GM18909 (cell line): Measurements from ENCODE around the gene MAD1L1.
"Not testable (repeated sequence)": the region's sequence is repeated elsewhere in the genome, so short reads cannot be mapped to it uniquely, and the experiment has no call there.

Source experiments
- ATAC-seq: cut with Tn5 transposase; IDR thresholded peaks from one replicate; pipeline ENCODE4 v1.9.1; 2021; ENCODE audit warnings: mild to moderate bottlenecking; ENCODE audit not compliant: unreplicated experiment, poor library complexity

Gene MAD1L1

DNA sequence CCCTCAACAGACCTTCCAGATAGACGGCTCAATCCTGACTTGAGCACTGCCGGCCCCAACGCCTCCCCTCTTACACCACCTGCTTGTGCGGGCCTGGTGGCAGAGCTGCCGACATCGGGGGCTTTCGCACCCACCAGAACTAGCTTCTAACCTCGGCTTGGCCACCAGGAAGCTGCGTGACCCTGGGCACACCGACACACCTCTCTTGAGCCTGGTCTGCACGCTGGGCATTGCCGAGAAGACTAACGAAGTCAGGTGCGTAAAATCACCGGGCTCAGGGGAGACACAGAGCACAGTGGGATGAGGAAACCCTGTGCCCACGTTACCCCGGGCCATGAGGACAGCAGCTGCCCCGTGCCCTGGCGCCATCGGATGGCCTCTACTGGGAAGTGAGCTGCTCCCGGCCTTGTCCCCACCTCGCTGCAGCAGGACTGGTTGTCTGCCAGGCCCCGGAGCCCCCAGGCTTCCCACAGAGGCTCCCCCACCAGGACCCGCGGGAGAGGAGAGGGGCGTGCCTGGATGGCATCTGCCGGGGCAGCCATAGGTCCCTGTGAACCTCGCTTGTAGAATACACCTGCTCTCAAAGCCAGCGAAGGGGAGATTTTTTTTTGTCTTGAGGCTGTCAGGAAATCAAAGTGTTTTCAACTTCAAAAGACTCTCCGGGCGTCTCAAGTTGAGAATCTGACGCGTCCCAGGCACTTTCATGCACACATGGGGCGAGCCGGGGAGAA is 408.4 kb downstream of the MAD1L1 start:
- not testable (repeated sequence) for ATAC-seq

GRCh38 chr7:1823376-1824150 is 409.2 kb downstream of the MAD1L1 start:
- no peak for ATAC-seq

- ATAC-seq, result no peak
These were observed 413.4 kb downstream of the MAD1L1 start for GRCh38 chr7:1819259-1819841.

GRCh38 chr7:1818575-1819258 is 414.0 kb downstream of the MAD1L1 start:
- no peak for ATAC-seq

GRCh38 chr7:1817061-1817712 is 415.6 kb downstream of the MAD1L1 start:
- ATAC-seq, result no peak

DNA sequence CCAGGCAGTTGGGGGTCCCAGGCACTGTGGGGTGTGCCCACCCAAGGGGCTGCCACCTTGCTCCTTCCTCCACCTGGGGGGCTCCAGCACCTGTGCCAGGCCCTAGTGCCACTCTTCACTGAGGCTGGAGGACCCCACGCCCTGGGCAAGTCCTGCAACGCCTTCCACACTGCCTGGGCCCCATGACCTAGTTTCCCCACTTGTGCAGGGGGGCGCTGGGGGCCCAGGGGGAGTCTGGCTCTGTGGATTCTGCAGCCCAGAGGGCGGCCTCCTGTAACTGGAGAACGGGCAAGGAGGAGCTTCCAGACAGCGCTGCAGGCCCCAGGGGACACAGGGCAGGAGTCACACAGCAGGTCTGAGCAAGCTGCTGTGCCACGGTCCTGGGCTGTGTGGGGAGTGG is 416.3 kb downstream of the MAD1L1 start:
- ATAC-seq, result not testable (repeated sequence)

DNA sequence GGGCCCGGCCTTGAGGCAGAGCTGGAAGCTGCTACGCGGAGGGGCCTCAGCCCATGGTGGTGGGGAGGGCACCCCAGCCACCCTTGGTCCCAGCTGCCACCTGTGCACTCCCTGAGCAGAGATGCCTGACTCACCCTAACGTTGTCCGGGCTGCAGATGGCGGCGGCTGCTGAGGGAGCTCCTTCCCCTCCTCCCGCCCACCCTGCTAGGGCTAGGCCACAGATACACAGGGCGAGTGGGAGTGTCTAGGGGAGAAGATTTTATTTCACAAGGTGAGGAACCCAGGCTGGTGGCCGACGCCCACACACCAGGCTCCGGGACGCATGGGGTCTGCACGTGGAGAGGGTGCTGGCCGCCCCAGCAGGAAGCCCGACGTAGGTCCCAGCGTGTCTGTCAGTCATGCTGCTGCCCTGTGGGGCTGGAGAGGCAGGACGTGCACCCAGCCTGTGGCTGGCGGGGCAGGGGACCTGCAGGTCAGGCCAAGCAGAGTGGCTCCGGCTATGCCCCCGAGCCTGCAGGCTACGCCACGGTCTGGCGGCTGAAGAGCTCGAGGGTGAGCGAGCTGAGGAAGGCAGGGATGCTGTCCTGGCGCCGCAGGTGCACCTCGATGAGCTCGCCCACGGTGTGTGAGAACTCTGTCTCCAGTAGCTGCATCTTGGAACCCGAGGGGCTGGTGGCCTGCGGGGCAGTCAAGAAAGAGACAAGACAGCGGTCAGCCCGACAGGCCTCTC is 417.0 kb downstream of the MAD1L1 start:
- ATAC-seq, result not testable (repeated sequence)

GRCh38 chr7:1815051-1815481 is 417.7 kb downstream of the MAD1L1 start:
- ATAC-seq, result no peak

DNA sequence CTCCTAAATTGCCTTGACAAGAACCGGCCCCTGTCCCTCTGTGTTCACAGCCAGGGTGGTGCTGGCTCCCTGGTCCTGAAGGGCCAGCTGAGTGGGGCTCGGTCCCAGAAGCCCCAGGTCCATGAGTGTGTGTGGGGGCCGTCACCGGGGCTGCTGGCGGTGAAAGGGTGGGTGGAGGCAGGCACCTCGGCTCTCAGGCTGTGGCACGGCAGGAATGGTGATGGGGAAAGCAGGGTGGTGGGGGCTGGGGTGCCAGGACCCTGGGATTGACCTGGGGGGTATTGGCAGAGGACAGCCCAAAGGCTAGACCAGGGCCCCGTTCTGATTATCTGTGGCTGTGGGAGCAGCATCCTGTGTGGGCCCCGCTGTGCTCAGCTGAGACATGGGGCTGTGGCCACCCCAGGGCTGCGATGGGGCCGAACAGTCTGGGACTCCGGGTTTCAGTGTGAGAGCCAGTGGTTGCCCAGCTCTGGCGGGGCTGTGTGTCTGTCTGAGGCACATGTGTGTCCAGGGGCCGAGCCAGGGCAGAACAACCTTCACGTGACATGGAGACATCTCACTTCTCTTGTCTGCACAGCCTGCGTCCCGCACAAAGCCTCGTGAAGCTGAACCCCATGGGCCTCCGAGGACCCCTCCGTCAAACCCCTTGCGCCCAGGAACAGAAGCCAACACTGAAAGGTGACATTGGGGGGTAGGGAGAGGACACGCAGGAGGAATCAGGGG is 418.5 kb downstream of the MAD1L1 start:
- ATAC-seq, result no peak

GRCh38 chr7:1813394-1814088 is 419.2 kb downstream of the MAD1L1 start:
- no peak for ATAC-seq

- no peak for ATAC-seq
These were observed 420.0 kb downstream of the MAD1L1 start for GRCh38 chr7:1812509-1813393.

GRCh38 chr7:1811850-1812508 is 420.8 kb downstream of the MAD1L1 start:
- ATAC-seq, result no peak

DNA sequence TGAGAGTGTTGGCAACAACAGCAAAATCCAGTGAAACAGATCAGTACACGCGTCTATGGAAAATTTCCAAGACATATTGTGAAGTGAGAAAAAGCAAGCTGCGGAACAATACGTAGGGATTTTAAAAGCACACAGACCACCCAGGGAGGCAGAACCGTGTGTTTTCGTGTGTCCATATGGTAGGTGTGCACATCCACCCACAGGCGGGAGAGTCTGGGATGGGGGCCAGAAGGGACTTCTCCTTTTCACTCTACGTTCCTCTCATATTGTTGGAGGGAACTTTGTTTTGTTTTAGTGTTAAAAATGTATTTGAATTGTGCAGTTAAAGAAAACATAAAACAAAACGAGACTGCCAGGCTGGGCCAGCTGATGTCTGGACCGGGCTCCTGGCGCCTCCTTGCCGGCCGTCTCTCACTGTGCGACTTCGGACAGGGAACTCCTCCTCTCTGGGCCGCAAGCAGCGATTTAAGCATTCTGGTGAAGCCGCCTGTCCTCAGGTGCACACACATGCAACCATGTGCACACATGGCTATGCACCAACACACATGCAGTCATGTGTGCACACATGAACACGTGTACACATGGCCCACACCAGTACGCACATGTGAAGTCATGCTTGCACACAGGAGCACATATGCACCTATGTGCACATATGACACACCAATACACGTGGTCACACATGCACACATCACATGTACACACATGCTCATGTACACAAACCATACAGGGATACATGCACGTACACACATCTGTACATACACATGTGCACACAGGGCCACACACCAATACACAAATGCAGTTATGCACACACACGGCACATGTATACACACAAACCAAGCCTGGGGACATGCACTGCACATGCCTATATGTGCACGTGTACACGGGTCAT is 421.5 kb downstream of the MAD1L1 start:
- no peak for ATAC-seq

- no peak for ATAC-seq
These were observed 422.2 kb downstream of the MAD1L1 start for GRCh38 chr7:1810521-1810920.

- ATAC-seq, result no peak
These were observed 423.0 kb downstream of the MAD1L1 start for GRCh38 chr7:1809601-1810258.
